Activated naive CD4-positive, alpha-beta T cell treated with anti-CD3 and anti-CD28 coated beads, Interleukin-2, amount 50 U/mL, for 72 hours (primary cell): ENCODE results near the gene DOCK6. TPM values are rescaled to one million over a fixed set of nuclear protein-coding genes. Genes with fewer than 3 reads are reported as not detected.

Experiments
- ATAC-seq, 2 donors: fragments of 150-1000 bp; cut with Tn5 transposase; 2 replicates each; pipeline ENCODE4 v1.10.0; 2021; ENCODE audit warnings: mild to moderate bottlenecking in 2 of 2, moderate library complexity in 2 of 2
- DNase-seq, 2 donors: peaks; one replicate each; pipeline ENCODE4 v3.0.0; 2021 to 2022; ENCODE audit warnings: low spot score in 2 of 2
- H3K27ac Mint-ChIP-seq, 2 donors: one replicate each; pipeline ENCODE4 v1.8.0; 2022; ENCODE audit warnings: mild to moderate bottlenecking in 2 of 2, mixed read lengths in 2 of 2
- H3K36me3 Mint-ChIP-seq, 2 donors: one replicate each; pipeline ENCODE4 v1.8.0; 2022; ENCODE audit warnings: mixed read lengths in 2 of 2
- H3K9me3 Mint-ChIP-seq, 2 donors: one replicate each; pipeline ENCODE4 v1.8.0; 2022; ENCODE audit warnings: mixed read lengths in 2 of 2
- total RNA-seq, 2 donors: library from RNA; stranded (reverse); gene quantifications; one replicate each; pipeline ENCODE4 v1.2.3, GENCODE V29; 2022

Gene DOCK6
- total RNA-seq, 2 donors from 2014 or later, result 2.0 to 17.4 TPM

GRCh38 chr19:11281356-11282049 lies 19.2 kb upstream of the DOCK6 start:
- Mint-ChIP-seq H3K27ac (no peak overlapping the region), H3K36me3 (peaks cover 5 to 7% of the 10 kb centered on the region in 2 donors), H3K9me3 (no peaks in the 10 kb centered on the region)
- ATAC-seq (no peak), DNase-seq (no peak)

- Mint-ChIP-seq H3K9me3 (no peaks in the 10 kb centered on the region), H3K36me3 (peaks cover 5 to 7% of the 10 kb centered on the region in 2 donors), H3K27ac (no peak overlapping the region)
- DNase-seq (peak in 1 of 2 donors; percentile 68), ATAC-seq (peak; percentile 85 to 92)
These were observed 17.3 kb upstream of the DOCK6 start for GRCh38 chr19:11279505-11280236.

- ATAC-seq (no peak), DNase-seq (no peak)
- peaks cover 5 to 7% of the 10 kb centered on the region in 2 donors for H3K36me3 Mint-ChIP-seq
- no peak overlapping the region for H3K27ac Mint-ChIP-seq
- no peaks in the 10 kb centered on the region for H3K9me3 Mint-ChIP-seq
These were observed 16.3 kb upstream of the DOCK6 start for GRCh38 chr19:11278670-11279069.

- Mint-ChIP-seq H3K27ac (no peak overlapping the region), H3K9me3 (no peaks in the 10 kb centered on the region), H3K36me3 (peaks cover 5 to 7% of the 10 kb centered on the region in 2 donors)
- no peak for ATAC-seq
- DNase-seq, result no peak
These were observed 12.3 kb upstream of the DOCK6 start for GRCh38 chr19:11274533-11275086.

- peaks cover 5 to 7% of the 10 kb centered on the region in 2 donors for H3K36me3 Mint-ChIP-seq
- no peak overlapping the region for H3K27ac Mint-ChIP-seq
- no peak for DNase-seq
- ATAC-seq, result no peak
- H3K9me3 Mint-ChIP-seq, result no peaks in the 10 kb centered on the region
These were observed 11.7 kb upstream of the DOCK6 start for GRCh38 chr19:11273989-11274388.

GRCh38 chr19:11273296-11273695 lies 11.0 kb upstream of the DOCK6 start:
- H3K27ac Mint-ChIP-seq, result no peak overlapping the region
- H3K9me3 Mint-ChIP-seq, result no peaks in the 10 kb centered on the region
- ATAC-seq (no peak), DNase-seq (no peak)
- peaks cover 4 to 7% of the 10 kb centered on the region in 2 donors for H3K36me3 Mint-ChIP-seq

- DNase-seq (no peak), ATAC-seq (no peak)
- Mint-ChIP-seq H3K36me3 (no peaks in the 10 kb centered on the region), H3K9me3 (no peaks in the 10 kb centered on the region), H3K27ac (no peak overlapping the region)
These were observed 7.1 kb upstream of the DOCK6 start for GRCh38 chr19:11269408-11269807.

- no peak for ATAC-seq
These were observed 6.5 kb upstream of the DOCK6 start for GRCh38 chr19:11268783-11269267.

GRCh38 chr19:11267316-11268085 lies 5.2 kb upstream of the DOCK6 start:
- H3K36me3 Mint-ChIP-seq, result no peaks in the 10 kb centered on the region

More at GRCh38 chr19:11268783-11269267, 6.5 kb upstream of the DOCK6 start:
- DNase-seq, result no peak
- no peak overlapping the region for H3K27ac Mint-ChIP-seq
- H3K36me3 Mint-ChIP-seq, result no peaks in the 10 kb centered on the region
- H3K9me3 Mint-ChIP-seq, result no peaks in the 10 kb centered on the region

GRCh38 chr19:11265785-11266236 lies 3.5 kb upstream of the DOCK6 start:
- H3K27ac Mint-ChIP-seq, result no peak overlapping the region
- H3K36me3 Mint-ChIP-seq, result no peaks in the 10 kb centered on the region
- DNase-seq (no peak), ATAC-seq (no peak)
- H3K9me3 Mint-ChIP-seq, result no peaks in the 10 kb centered on the region

More at GRCh38 chr19:11267316-11268085, 5.2 kb upstream of the DOCK6 start:
- no peaks in the 10 kb centered on the region for H3K9me3 Mint-ChIP-seq
- no peak overlapping the region for H3K27ac Mint-ChIP-seq
- ATAC-seq, result no peak
- DNase-seq, result no peak

GRCh38 chr19:11265177-11265784 lies 3.0 kb upstream of the DOCK6 start:
- no peak for ATAC-seq
- Mint-ChIP-seq H3K36me3 (no peaks in the 10 kb centered on the region), H3K27ac (no peak overlapping the region), H3K9me3 (no peaks in the 10 kb centered on the region)
- DNase-seq, result no peak

- Mint-ChIP-seq H3K36me3 (no peaks in the 10 kb centered on the region), H3K9me3 (no peaks in the 10 kb centered on the region), H3K27ac (no peak overlapping the region)
- no peak for DNase-seq
- no peak for ATAC-seq
These were observed 2.3 kb upstream of the DOCK6 start for GRCh38 chr19:11264452-11265176.

GRCh38 chr19:11263726-11264125 lies 1.4 kb upstream of the DOCK6 start:
- ATAC-seq (no peak), DNase-seq (no peak)
- Mint-ChIP-seq H3K36me3 (no peaks in the 10 kb centered on the region), H3K9me3 (no peaks in the 10 kb centered on the region), H3K27ac (no peak overlapping the region)

- no peaks in the 10 kb centered on the region for H3K9me3 Mint-ChIP-seq
These were observed 823 bp downstream of the DOCK6 start for GRCh38 chr19:11261431-11261970.

GRCh38 chr19:11260996-11261395 lies 1.3 kb downstream of the DOCK6 start:
- ATAC-seq, result no peak
- Mint-ChIP-seq H3K9me3 (no peaks in the 10 kb centered on the region), H3K36me3 (no peaks in the 10 kb centered on the region), H3K27ac (no peak overlapping the region)
- DNase-seq, result no peak

More at GRCh38 chr19:11261431-11261970, 823 bp downstream of the DOCK6 start:
- DNase-seq, result no peak
- Mint-ChIP-seq H3K36me3 (no peaks in the 10 kb centered on the region), H3K27ac (no peak overlapping the region)
- no peak for ATAC-seq
